ENCODE data around the gene MBD6. TPM values are rescaled to one million over a fixed set of nuclear protein-coding genes. Genes with fewer than 3 reads are reported as not detected.

The MBD6 gene
- polyA plus RNA-seq, 6 donors from 2014 or later: 1.8 to 8.2 (median 5.0) TPM

- Mint-ChIP-seq H3K4me1 (no peaks in the 10 kb centered on the region), H3K27ac (peak overlapping the region in 1 of 6 donors; percentile 85), H3K4me3 (no peak overlapping the region), H3K9me3 (no peaks in the 10 kb centered on the region), H3K36me3 (no peaks in the 10 kb centered on the region), H3K27me3 (peaks cover 20 to 63% (median 30%) of the 10 kb centered on the region in 3 donors)
- DNase-seq (no peak), ATAC-seq (ENCODE audit: low read depth in 2 of 2) (no peak)
Observed at GRCh38 chr12:57575771-57576612, 53.4 kb downstream of the MBD6 start.

GRCh38 chr12:57576613-57577160, 54.1 kb downstream of the MBD6 start:
- no peaks in the 10 kb centered on the region for H3K36me3 Mint-ChIP-seq
- peaks cover 20 to 65% (median 30%) of the 10 kb centered on the region in 3 donors for H3K27me3 Mint-ChIP-seq
- no peaks in the 10 kb centered on the region for H3K4me1 Mint-ChIP-seq
- no peak overlapping the region for H3K4me3 Mint-ChIP-seq
- ATAC-seq (ENCODE audit: low read depth in 2 of 2) (no peak), DNase-seq (no peak)
- H3K27ac Mint-ChIP-seq: no peak overlapping the region
- no peaks in the 10 kb centered on the region for H3K9me3 Mint-ChIP-seq

GRCh38 chr12:57577981-57578758, 55.5 kb downstream of the MBD6 start:
- peaks cover 2% of the 10 kb centered on the region in 3 donors for H3K4me1 Mint-ChIP-seq
- ATAC-seq (ENCODE audit: low read depth in 2 of 2) (no peak), DNase-seq (no peak)
- H3K27me3 Mint-ChIP-seq: peaks cover 27 to 57% (median 32%) of the 10 kb centered on the region in 3 donors
- no peaks in the 10 kb centered on the region for H3K9me3 Mint-ChIP-seq
- H3K4me3 Mint-ChIP-seq: no peak overlapping the region
- no peak overlapping the region for H3K27ac Mint-ChIP-seq
- H3K36me3 Mint-ChIP-seq: no peaks in the 10 kb centered on the region

- no peaks in the 10 kb centered on the region for H3K36me3 Mint-ChIP-seq
- peaks cover 29 to 61% (median 36%) of the 10 kb centered on the region in 3 donors for H3K27me3 Mint-ChIP-seq
- H3K9me3 Mint-ChIP-seq: no peaks in the 10 kb centered on the region
- H3K27ac Mint-ChIP-seq: peak overlapping the region in 1 of 6 donors; percentile 45
- peak overlapping the region in 1 of 8 donors; percentile 72 for H3K4me3 Mint-ChIP-seq
- peaks cover 4 to 6% (median 5%) of the 10 kb centered on the region in 3 donors for H3K4me1 Mint-ChIP-seq
- DNase-seq: no peak
- no peak for ATAC-seq (ENCODE audit: low read depth in 2 of 2)
Observed at GRCh38 chr12:57579011-57579410, 56.4 kb downstream of the MBD6 start.

Other genes with a start within 250 kb of the MBD6 start
- 10 to 100 TPM in 3 of 6 donors, 1 to 10 TPM in 3; 2.9 to 20.4 (median 10.2) TPM for gene R3HDM2, start 91.8 kb upstream of the MBD6 start, polyA plus RNA-seq (ENCODE audit: low read depth in 6 of 6)
- not detected for gene INHBC, start 88.0 kb upstream of the MBD6 start, polyA plus RNA-seq (ENCODE audit: low read depth in 6 of 6)
- under 1 TPM in 1 of 6 donors, not detected in 5; 0.44 TPM for gene INHBE, start 67.5 kb upstream of the MBD6 start, polyA plus RNA-seq (ENCODE audit: low read depth in 6 of 6)
- 1 to 10 TPM in 4 of 6 donors, under 1 TPM in 2; 0.27 to 2.4 (median 1.1) TPM for gene GLI1, start 63.0 kb upstream of the MBD6 start, polyA plus RNA-seq (ENCODE audit: low read depth in 6 of 6)
- 100 to 1,000 TPM; 152 to 231 (median 164) TPM for gene ARHGAP9, start 43.0 kb upstream of the MBD6 start, polyA plus RNA-seq (ENCODE audit: low read depth in 6 of 6)
- 10 to 100 TPM; 53.1 to 78.7 (median 63.0) TPM for gene MARS1, start 34.8 kb upstream of the MBD6 start, polyA plus RNA-seq (ENCODE audit: low read depth in 6 of 6)
- 10 to 100 TPM; 33.3 to 62.2 (median 51.0) TPM for gene DDIT3, start 2.3 kb upstream of the MBD6 start, polyA plus RNA-seq (ENCODE audit: low read depth in 6 of 6)
- gene DCTN2, start 24.4 kb downstream of the MBD6 start, polyA plus RNA-seq (ENCODE audit: low read depth in 6 of 6): 10 to 100 TPM; 65.6 to 87.3 (median 71.2) TPM
- not detected for gene KIF5A, start 27.2 kb downstream of the MBD6 start, polyA plus RNA-seq (ENCODE audit: low read depth in 6 of 6)
- 10 to 100 TPM; 15.8 to 42.0 (median 19.1) TPM for gene PIP4K2C, start 68.4 kb downstream of the MBD6 start, polyA plus RNA-seq (ENCODE audit: low read depth in 6 of 6)
- gene DTX3, start 82.0 kb downstream of the MBD6 start, polyA plus RNA-seq (ENCODE audit: low read depth in 6 of 6): under 1 TPM in 5 of 6 donors, not detected in 1; 0.16 to 0.53 (median 0.29) TPM
- gene ARHGEF25, start 88.6 kb downstream of the MBD6 start, polyA plus RNA-seq (ENCODE audit: low read depth in 6 of 6): not detected
- not detected for gene B4GALNT1, start 110.4 kb downstream of the MBD6 start, polyA plus RNA-seq (ENCODE audit: low read depth in 6 of 6)
- gene OS9, start 171.3 kb downstream of the MBD6 start, polyA plus RNA-seq (ENCODE audit: low read depth in 6 of 6): 10 to 100 TPM; 72.0 to 87.9 (median 77.1) TPM
- 1 to 10 TPM; 1.2 to 4.0 (median 2.1) TPM for gene AGAP2, start 215.9 kb downstream of the MBD6 start, polyA plus RNA-seq (ENCODE audit: low read depth in 6 of 6)
- gene TSPAN31, start 222.2 kb downstream of the MBD6 start, polyA plus RNA-seq (ENCODE audit: low read depth in 6 of 6): 10 to 100 TPM; 48.3 to 82.1 (median 57.7) TPM
- gene CDK4, start 229.5 kb downstream of the MBD6 start, polyA plus RNA-seq (ENCODE audit: low read depth in 6 of 6): 10 to 100 TPM; 63.2 to 99.0 (median 67.8) TPM
- gene MARCHF9, start 232.3 kb downstream of the MBD6 start, polyA plus RNA-seq (ENCODE audit: low read depth in 6 of 6): 10 to 100 TPM; 10.9 to 21.0 (median 14.2) TPM
- under 1 TPM in 3 of 6 donors, not detected in 3; 0.09 to 0.58 (median 0.31) TPM for gene CYP27B1, start 244.3 kb downstream of the MBD6 start, polyA plus RNA-seq (ENCODE audit: low read depth in 6 of 6)
- gene METTL1, start 249.3 kb downstream of the MBD6 start, polyA plus RNA-seq (ENCODE audit: low read depth in 6 of 6): 10 to 100 TPM in 4 of 6 donors, 1 to 10 TPM in 2; 6.9 to 13.2 (median 11.4) TPM
- gene EEF1AKMT3, start 249.8 kb downstream of the MBD6 start, polyA plus RNA-seq (ENCODE audit: low read depth in 6 of 6): under 1 TPM in 4 of 6 donors, not detected in 2; 0.09 to 0.53 (median 0.47) TPM